Gastroesophageal sphincter (tissue), 3 donors: ENCODE measurements around the gene MAPK14.

Experiments used
- CTCF ChIP-seq, 4 experiments: fragments of 200-600 bp in 2 of 4; fragments of 450-650 bp in 2 of 4; sonication (generic) in 1 of 4; IDR thresholded peaks; one replicate each; pipeline ENCODE4 v1.5.1; 2017 to 2019; ENCODE audit warnings: antibody characterized with exemption in 4 of 4, mild to moderate bottlenecking in 2 of 4, moderate library complexity in 2 of 4
- EP300 ChIP-seq: sonication (generic); formaldehyde crosslinking; IDR thresholded peaks from one replicate; pipeline ENCODE4 v1.6.1; 2017; ENCODE audit warnings: antibody characterized with exemption, mild to moderate bottlenecking
- POLR2A ChIP-seq, 2 donors: fragments of 450-650 bp; IDR thresholded peaks; one replicate each; pipeline ENCODE4 v1.6.1; 2017; ENCODE audit warnings: antibody characterized with exemption in 2 of 2, mild to moderate bottlenecking in 2 of 2, moderate library complexity in 1 of 2
- POLR2AphosphoS5 ChIP-seq: sonication (generic); formaldehyde crosslinking; IDR thresholded peaks from one replicate; pipeline ENCODE4 v1.6.1; 2017; ENCODE audit warnings: antibody characterized with exemption

GRCh38 chr6:36142971-36143838 lies 115.6 kb downstream of the MAPK14 start:
- TF ChIP-seq EP300 (no peak), CTCF (IDR thresholded peaks at IDR 0.05) (no peak), POLR2AphosphoS5 (no peak), POLR2A (IDR thresholded peaks at IDR 0.05) (no peak)
